Colon (tissue), 2 donors: ENCODE results near the gene OPA3.
"Not testable (repeated sequence)": the region's sequence is repeated elsewhere in the genome, so short reads cannot be mapped to it uniquely, and the experiment has no call there.

ENCODE experiments used
- FAIRE-seq: peaks from 2 replicates; lab custom pipeline; 2012; peaks lifted over from hg19 to GRCh38; lab: Jason Lieb, UNC
- donor health status: control.
- donor health status: control.

The OPA3 gene

GRCh38 chr19:45584332-45585157, at the start of gene OPA3:
TSS of gene OPA3 (minus strand) at chr19:45584802. CDS start at chr19:45584764, 38 bp downstream.
- peak; percentile 80 for FAIRE-seq

- FAIRE-seq: no peak
Observed at GRCh38 chr19:45632468-45633196, 48.0 kb upstream of the OPA3 start.

- no peak for FAIRE-seq
Observed at GRCh38 chr19:45630463-45630862, 45.9 kb upstream of the OPA3 start.

GRCh38 chr19:45629704-45630103, 45.1 kb upstream of the OPA3 start:
- FAIRE-seq: no peak

- not testable (repeated sequence) for FAIRE-seq
Observed at GRCh38 chr19:45628219-45628618, 43.6 kb upstream of the OPA3 start.

GRCh38 chr19:45623984-45624383, 39.4 kb upstream of the OPA3 start:
- FAIRE-seq: no peak

GRCh38 chr19:45621976-45622503, 37.4 kb upstream of the OPA3 start:
- FAIRE-seq: no peak

- no peak for FAIRE-seq
Observed at GRCh38 chr19:45621389-45621788, 36.8 kb upstream of the OPA3 start.

- FAIRE-seq: no peak
Observed at GRCh38 chr19:45616704-45617017, 32.1 kb upstream of the OPA3 start.

GRCh38 chr19:45615795-45616703, 31.4 kb upstream of the OPA3 start:
- no peak for FAIRE-seq

- FAIRE-seq: not testable (repeated sequence)
Observed at GRCh38 chr19:45615056-45615455, 30.5 kb upstream of the OPA3 start.

- FAIRE-seq: no peak
Observed at GRCh38 chr19:45613926-45614725, 29.5 kb upstream of the OPA3 start.

GRCh38 chr19:45608948-45609347, 24.3 kb upstream of the OPA3 start:
- FAIRE-seq: no peak

GRCh38 chr19:45607071-45608029, 22.7 kb upstream of the OPA3 start:
- FAIRE-seq: no peak

- FAIRE-seq: no peak
Observed at GRCh38 chr19:45601524-45602374, 17.1 kb upstream of the OPA3 start, which contains the start of gene GPR4. TSS of gene GPR4 (minus strand) at chr19:45602212. CDS start at chr19:45591866, 10,346 bp downstream.

GRCh38 chr19:45601115-45601514, 16.5 kb upstream of the OPA3 start:
- FAIRE-seq: no peak

GRCh38 chr19:45600340-45600885, 15.8 kb upstream of the OPA3 start:
- FAIRE-seq: no peak

- no peak for FAIRE-seq
Observed at GRCh38 chr19:45599286-45599685, 14.7 kb upstream of the OPA3 start.
